Neural cell (in vitro differentiated cells): ENCODE results near the gene MAP7D2. TPM values are rescaled to one million over a fixed set of nuclear protein-coding genes. Genes with fewer than 3 reads are reported as not detected.

ENCODE experiments used
- H2AFZ ChIP-seq: fragments of 200-600, 300-800 bp; sonication (generic), shearing (Covaris generic); 2 replicates; pipeline ENCODE4 v1.6.0; 2014; ENCODE audit warnings: low read depth, mild to moderate bottlenecking, antibody characterized with exemption, low read length, moderate library complexity
- H3F3A ChIP-seq: fragments of 200-600 bp; shearing (Covaris generic); 2 replicates; pipeline ENCODE4 v1.6.1; 2016; ENCODE audit warnings: mild to moderate bottlenecking, moderate library complexity, mixed read lengths, antibody characterized with exemption, low read length; ENCODE audit not compliant: insufficient read depth, poor library complexity, severe bottlenecking
- H3K27ac ChIP-seq: fragments of 200-600, 300-800 bp; sonication (generic), shearing (Covaris generic); 2 replicates; pipeline ENCODE4 v1.5.1; 2014; ENCODE audit warnings: mild to moderate bottlenecking, low read length, moderate library complexity
- H3K27me3 ChIP-seq: fragments of 300-800, 200-600 bp; sonication (generic), shearing (Covaris generic); 2 replicates; pipeline ENCODE4 v1.6.0; 2014; ENCODE audit warnings: mild to moderate bottlenecking, low read depth, low read length, moderate library complexity; ENCODE audit not compliant: insufficient read depth
- H3K36me3 ChIP-seq: fragments of 300-800, 200-600 bp; sonication (generic), shearing (Covaris generic); 2 replicates; pipeline ENCODE4 v1.5.1; 2014; ENCODE audit warnings: mild to moderate bottlenecking, antibody characterized with exemption, low read length, moderate library complexity; ENCODE audit not compliant: insufficient read depth
- H3K4me2 ChIP-seq: fragments of 300-800, 200-600 bp; sonication (generic), shearing (Covaris generic); 2 replicates; pipeline ENCODE4 v1.6.0; 2014; ENCODE audit warnings: mild to moderate bottlenecking, low read length
- H3K4me3 ChIP-seq: fragments of 300-800, 200-600 bp; sonication (generic), shearing (Covaris generic); 2 replicates; pipeline ENCODE4 v1.5.1; 2014; ENCODE audit warnings: mild to moderate bottlenecking, low read length, moderate library complexity
- H3K79me2 ChIP-seq: fragments of 200-600 bp; shearing (Covaris generic); replicated peaks from 2 replicates; pipeline ENCODE4 v1.6.0; 2014; ENCODE audit warnings: mild to moderate bottlenecking, low read length, moderate library complexity; ENCODE audit not compliant: insufficient read depth
- H3K9ac ChIP-seq: fragments of 300-800, 200-600 bp; sonication (generic), shearing (Covaris generic); 2 replicates; pipeline ENCODE4 v1.6.1; 2016; ENCODE audit warnings: mild to moderate bottlenecking, low read length, mixed read lengths
- H3K9me2 ChIP-seq: fragments of 200-600 bp; shearing (Covaris generic); 2 replicates; pipeline ENCODE4 v1.6.1; 2016; ENCODE audit warnings: mild to moderate bottlenecking, low read length, mixed read lengths; ENCODE audit not compliant: insufficient read depth
- H3K9me3 ChIP-seq: fragments of 200-600, 300-800 bp; sonication (generic), shearing (Covaris generic); 2 replicates; pipeline ENCODE4 v1.6.1; 2016; ENCODE audit warnings: mild to moderate bottlenecking, mixed run types, low read length, moderate library complexity, mixed read lengths
- H4K20me1 ChIP-seq: fragments of 200-600 bp; shearing (Covaris generic); 2 replicates; pipeline ENCODE4 v1.6.1; 2016; ENCODE audit warnings: mild to moderate bottlenecking, mixed run types; ENCODE audit not compliant: insufficient read depth
- CTCF ChIP-seq: fragments of 450-650 bp; IDR thresholded peaks from 2 replicates; pipeline ENCODE4 v1.5.1; 2014; ENCODE audit warnings: antibody characterized with exemption, mild to moderate bottlenecking, moderate library complexity; ENCODE audit not compliant: poor library complexity, severe bottlenecking
- EP300 ChIP-seq: fragments of 450-650 bp; conservative IDR thresholded peaks from 2 replicates; pipeline ENCODE4 v1.6.1; 2014; ENCODE audit warnings: antibody characterized with exemption, mild to moderate bottlenecking, moderate library complexity; ENCODE audit not compliant: poor library complexity, severe bottlenecking
- EZH2 ChIP-seq: fragments of 200-600, 300-800 bp; shearing (Covaris generic), sonication (generic); IDR thresholded peaks from 2 replicates; pipeline ENCODE4 v1.6.1; 2014; ENCODE audit warnings: antibody characterized with exemption, low read length, borderline replicate concordance, mild to moderate bottlenecking; ENCODE audit not compliant: insufficient read depth, poor library complexity, severe bottlenecking
- MXI1 ChIP-seq: fragments of 450-650 bp; conservative IDR thresholded peaks from 2 replicates; pipeline ENCODE4 v1.6.1; 2014; ENCODE audit warnings: antibody characterized with exemption, mild to moderate bottlenecking; ENCODE audit not compliant: poor library complexity, severe bottlenecking
- POLR2AphosphoS5 ChIP-seq: IDR thresholded peaks from 2 replicates; pipeline ENCODE4 v1.6.1; 2012
- RAD21 ChIP-seq: fragments of 450-650 bp; conservative IDR thresholded peaks from 2 replicates; pipeline ENCODE4 v1.6.1; 2014; ENCODE audit warnings: antibody characterized with exemption, mild to moderate bottlenecking, moderate library complexity
- SMC3 ChIP-seq: fragments of 450-650 bp; conservative IDR thresholded peaks from 2 replicates; pipeline ENCODE4 v1.6.1; 2014; ENCODE audit warnings: antibody characterized with exemption, mild to moderate bottlenecking, moderate library complexity; ENCODE audit not compliant: poor library complexity
- TAF1 ChIP-seq: IDR thresholded peaks from 2 replicates; pipeline ENCODE4 v1.6.1; 2012; ENCODE audit warnings: low read depth
- polyA plus RNA-seq: library from polyadenylated mRNA; depleted of rRNA; stranded (reverse); fragments of >200 nt; gene quantifications from 2 replicates; pipeline ENCODE4 v1.2.3, GENCODE V29; 2014
- TF ChIP-seq, protein P1 (sequence below): IDR thresholded peaks from 2 replicates; pipeline ENCODE4 v1.6.1; 2012; ENCODE audit warnings: borderline replicate concordance

MAP7D2 gene
- polyA plus RNA-seq, 1 donor from 2014 or later = 6.4 TPM

DNA sequence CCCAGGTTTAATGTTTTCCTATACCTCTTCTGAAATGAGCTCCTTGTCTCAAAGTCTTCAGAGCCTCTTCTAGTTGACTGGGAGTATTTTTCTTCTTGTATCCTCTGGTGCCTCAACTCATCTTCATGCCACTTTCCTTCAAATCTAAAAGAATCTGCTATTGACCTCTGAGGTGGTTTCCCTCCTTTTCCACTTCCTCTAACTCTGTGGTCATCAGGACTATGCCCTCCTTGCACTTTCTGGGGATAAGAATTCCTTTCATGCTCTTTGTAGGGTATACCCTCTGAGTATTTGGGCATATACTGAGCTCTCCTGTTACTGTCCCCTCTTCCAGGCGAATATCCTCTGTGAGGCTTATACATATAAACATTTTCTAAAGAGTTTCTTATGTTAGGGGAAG, 150.7 kb downstream of the MAP7D2 start:
- Histone ChIP-seq H3K27ac (no peak overlapping the region), H2AFZ (no peak overlapping the region), H3K4me2 (no peak overlapping the region), H3K27me3 (no peaks in the 10 kb centered on the region), H4K20me1 (no peaks in the 10 kb centered on the region), H3K9me2 (no peaks in the 10 kb centered on the region), H3K9me3 (no peaks in the 10 kb centered on the region), H3K9ac (no peak overlapping the region), H3K4me3 (no peak overlapping the region), H3F3A (no peaks in the 10 kb centered on the region), H3K36me3 (no peaks in the 10 kb centered on the region), H3K79me2 (no peaks in the 10 kb centered on the region)
- TF ChIP-seq SMC3 (no peak), CTCF (no peak), POLR2AphosphoS5 (no peak), RAD21 (no peak), TAF1 (no peak), EP300 (no peak), MXI1 (no peak), EZH2 (no peak)
- TF ChIP-seq, protein P1, sequence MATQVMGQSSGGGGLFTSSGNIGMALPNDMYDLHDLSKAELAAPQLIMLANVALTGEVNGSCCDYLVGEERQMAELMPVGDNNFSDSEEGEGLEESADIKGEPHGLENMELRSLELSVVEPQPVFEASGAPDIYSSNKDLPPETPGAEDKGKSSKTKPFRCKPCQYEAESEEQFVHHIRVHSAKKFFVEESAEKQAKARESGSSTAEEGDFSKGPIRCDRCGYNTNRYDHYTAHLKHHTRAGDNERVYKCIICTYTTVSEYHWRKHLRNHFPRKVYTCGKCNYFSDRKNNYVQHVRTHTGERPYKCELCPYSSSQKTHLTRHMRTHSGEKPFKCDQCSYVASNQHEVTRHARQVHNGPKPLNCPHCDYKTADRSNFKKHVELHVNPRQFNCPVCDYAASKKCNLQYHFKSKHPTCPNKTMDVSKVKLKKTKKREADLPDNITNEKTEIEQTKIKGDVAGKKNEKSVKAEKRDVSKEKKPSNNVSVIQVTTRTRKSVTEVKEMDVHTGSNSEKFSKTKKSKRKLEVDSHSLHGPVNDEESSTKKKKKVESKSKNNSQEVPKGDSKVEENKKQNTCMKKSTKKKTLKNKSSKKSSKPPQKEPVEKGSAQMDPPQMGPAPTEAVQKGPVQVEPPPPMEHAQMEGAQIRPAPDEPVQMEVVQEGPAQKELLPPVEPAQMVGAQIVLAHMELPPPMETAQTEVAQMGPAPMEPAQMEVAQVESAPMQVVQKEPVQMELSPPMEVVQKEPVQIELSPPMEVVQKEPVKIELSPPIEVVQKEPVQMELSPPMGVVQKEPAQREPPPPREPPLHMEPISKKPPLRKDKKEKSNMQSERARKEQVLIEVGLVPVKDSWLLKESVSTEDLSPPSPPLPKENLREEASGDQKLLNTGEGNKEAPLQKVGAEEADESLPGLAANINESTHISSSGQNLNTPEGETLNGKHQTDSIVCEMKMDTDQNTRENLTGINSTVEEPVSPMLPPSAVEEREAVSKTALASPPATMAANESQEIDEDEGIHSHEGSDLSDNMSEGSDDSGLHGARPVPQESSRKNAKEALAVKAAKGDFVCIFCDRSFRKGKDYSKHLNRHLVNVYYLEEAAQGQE = no peak

DNA sequence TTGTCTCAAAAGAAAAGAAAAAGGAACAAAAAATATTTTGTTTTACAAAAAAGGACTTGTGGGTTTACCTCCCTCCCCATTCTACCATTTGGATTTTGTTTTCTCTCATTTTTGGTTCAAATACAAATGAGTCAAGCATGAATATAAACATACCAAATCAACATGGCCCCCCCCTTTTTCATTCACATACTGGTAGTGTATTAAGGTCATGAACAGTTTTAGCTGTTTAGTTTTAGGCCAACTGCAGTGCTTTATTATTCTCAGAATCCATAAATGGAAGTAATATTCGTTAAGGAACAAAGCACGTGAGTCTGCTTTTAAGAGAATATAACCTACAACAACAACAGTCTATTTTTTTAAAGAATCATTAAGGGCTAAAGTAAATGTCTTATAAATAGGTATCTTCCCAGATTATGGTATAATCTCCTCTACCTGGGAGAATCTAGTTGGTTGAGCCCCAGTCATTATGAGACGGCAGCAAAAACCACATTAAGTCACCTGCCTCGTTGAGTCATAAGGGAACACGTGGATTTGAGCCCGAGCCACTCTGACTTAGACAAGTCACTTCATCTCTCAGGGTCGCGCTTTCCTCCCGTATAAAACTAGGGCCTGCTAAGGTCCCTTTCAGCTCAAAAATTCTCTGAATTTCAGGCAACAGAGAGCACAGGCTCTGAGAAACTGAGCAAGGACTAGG, 152.5 kb downstream of the MAP7D2 start:
- Histone ChIP-seq H2AFZ (no peak overlapping the region), H3K79me2 (no peaks in the 10 kb centered on the region), H3K9me2 (no peaks in the 10 kb centered on the region), H3K4me3 (no peak overlapping the region), H3F3A (no peaks in the 10 kb centered on the region), H3K4me2 (no peak overlapping the region), H3K27ac (no peak overlapping the region), H3K9ac (no peak overlapping the region), H3K36me3 (no peaks in the 10 kb centered on the region), H3K9me3 (no peaks in the 10 kb centered on the region), H4K20me1 (no peaks in the 10 kb centered on the region), H3K27me3 (no peaks in the 10 kb centered on the region)
- TF ChIP-seq, protein P1 = no peak
